ENCODE data around the gene STT3B. TPM values are rescaled to one million over a fixed set of nuclear protein-coding genes. Genes with fewer than 3 reads are reported as not detected.

The STT3B gene
- total and polyA plus RNA-seq, 2 of the 13 experiments (the other 11 are each of a cell fraction or from before 2014, with no cell fraction given), result 85.0 to 205 TPM

- TF ChIP-seq ZNF646 (CRISPR knock-in tag; IDR thresholded peaks at IDR 0.05), result no peak
- no peak for TF ChIP-seq SALL1 (CRISPR knock-in tag; IDR thresholded peaks at IDR 0.05)
- TF ChIP-seq ATF1 (CRISPR knock-in tag; IDR thresholded peaks at IDR 0.05), result no peak
- no peak for TF ChIP-seq ATF5 (CRISPR knock-in tag; IDR thresholded peaks at IDR 0.05; ENCODE audit: low read depth)
- TF ChIP-seq PHF21A (CRISPR knock-in tag; IDR thresholded peaks at IDR 0.05), result no peak
- no peak for TF ChIP-seq ZNF670 (CRISPR knock-in tag; IDR thresholded peaks at IDR 0.05; ENCODE audit: borderline replicate concordance)
- 0 out of 2 replicates have a peak, but pooled peaks have one; percentile 2 for TF ChIP-seq SNAPC2 (CRISPR knock-in tag; IDR thresholded peaks at IDR 0.05)
- TF ChIP-seq, protein P1, sequence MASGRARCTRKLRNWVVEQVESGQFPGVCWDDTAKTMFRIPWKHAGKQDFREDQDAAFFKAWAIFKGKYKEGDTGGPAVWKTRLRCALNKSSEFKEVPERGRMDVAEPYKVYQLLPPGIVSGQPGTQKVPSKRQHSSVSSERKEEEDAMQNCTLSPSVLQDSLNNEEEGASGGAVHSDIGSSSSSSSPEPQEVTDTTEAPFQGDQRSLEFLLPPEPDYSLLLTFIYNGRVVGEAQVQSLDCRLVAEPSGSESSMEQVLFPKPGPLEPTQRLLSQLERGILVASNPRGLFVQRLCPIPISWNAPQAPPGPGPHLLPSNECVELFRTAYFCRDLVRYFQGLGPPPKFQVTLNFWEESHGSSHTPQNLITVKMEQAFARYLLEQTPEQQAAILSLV (CRISPR knock-in tag; IDR thresholded peaks at IDR 0.05; ENCODE audit: borderline replicate concordance), result no peak
- TF ChIP-seq ATM (IDR thresholded peaks at IDR 0.05; ENCODE audit: borderline replicate concordance), result no peak
- no peak for TF ChIP-seq SRY (CRISPR knock-in tag; IDR thresholded peaks at IDR 0.05)
- TF ChIP-seq, protein P2, sequence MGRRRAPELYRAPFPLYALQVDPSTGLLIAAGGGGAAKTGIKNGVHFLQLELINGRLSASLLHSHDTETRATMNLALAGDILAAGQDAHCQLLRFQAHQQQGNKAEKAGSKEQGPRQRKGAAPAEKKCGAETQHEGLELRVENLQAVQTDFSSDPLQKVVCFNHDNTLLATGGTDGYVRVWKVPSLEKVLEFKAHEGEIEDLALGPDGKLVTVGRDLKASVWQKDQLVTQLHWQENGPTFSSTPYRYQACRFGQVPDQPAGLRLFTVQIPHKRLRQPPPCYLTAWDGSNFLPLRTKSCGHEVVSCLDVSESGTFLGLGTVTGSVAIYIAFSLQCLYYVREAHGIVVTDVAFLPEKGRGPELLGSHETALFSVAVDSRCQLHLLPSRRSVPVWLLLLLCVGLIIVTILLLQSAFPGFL (CRISPR knock-in tag; IDR thresholded peaks at IDR 0.05), result no peak
- no peak for TF ChIP-seq AHR (CRISPR knock-in tag; IDR thresholded peaks at IDR 0.05)
- TF ChIP-seq PHF5A (CRISPR knock-in tag; IDR thresholded peaks at IDR 0.05; ENCODE audit: low read depth, unreplicated experiment), result no peak
- TF ChIP-seq, protein P3, sequence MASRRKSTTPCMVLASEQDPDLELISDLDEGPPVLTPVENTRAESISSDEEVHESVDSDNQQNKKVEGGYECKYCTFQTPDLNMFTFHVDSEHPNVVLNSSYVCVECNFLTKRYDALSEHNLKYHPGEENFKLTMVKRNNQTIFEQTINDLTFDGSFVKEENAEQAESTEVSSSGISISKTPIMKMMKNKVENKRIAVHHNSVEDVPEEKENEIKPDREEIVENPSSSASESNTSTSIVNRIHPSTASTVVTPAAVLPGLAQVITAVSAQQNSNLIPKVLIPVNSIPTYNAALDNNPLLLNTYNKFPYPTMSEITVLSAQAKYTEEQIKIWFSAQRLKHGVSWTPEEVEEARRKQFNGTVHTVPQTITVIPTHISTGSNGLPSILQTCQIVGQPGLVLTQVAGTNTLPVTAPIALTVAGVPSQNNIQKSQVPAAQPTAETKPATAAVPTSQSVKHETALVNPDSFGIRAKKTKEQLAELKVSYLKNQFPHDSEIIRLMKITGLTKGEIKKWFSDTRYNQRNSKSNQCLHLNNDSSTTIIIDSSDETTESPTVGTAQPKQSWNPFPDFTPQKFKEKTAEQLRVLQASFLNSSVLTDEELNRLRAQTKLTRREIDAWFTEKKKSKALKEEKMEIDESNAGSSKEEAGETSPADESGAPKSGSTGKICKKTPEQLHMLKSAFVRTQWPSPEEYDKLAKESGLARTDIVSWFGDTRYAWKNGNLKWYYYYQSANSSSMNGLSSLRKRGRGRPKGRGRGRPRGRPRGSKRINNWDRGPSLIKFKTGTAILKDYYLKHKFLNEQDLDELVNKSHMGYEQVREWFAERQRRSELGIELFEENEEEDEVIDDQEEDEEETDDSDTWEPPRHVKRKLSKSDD (CRISPR knock-in tag; IDR thresholded peaks at IDR 0.05; ENCODE audit: low read depth), result no peak
- TF ChIP-seq, protein P4, sequence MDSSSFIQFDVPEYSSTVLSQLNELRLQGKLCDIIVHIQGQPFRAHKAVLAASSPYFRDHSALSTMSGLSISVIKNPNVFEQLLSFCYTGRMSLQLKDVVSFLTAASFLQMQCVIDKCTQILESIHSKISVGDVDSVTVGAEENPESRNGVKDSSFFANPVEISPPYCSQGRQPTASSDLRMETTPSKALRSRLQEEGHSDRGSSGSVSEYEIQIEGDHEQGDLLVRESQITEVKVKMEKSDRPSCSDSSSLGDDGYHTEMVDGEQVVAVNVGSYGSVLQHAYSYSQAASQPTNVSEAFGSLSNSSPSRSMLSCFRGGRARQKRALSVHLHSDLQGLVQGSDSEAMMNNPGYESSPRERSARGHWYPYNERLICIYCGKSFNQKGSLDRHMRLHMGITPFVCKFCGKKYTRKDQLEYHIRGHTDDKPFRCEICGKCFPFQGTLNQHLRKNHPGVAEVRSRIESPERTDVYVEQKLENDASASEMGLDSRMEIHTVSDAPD (CRISPR knock-in tag; IDR thresholded peaks at IDR 0.05), result no peak
- TF ChIP-seq MYC (CRISPR knock-in tag; IDR thresholded peaks at IDR 0.05; ENCODE audit: borderline replicate concordance), result peak; percentile 60; the same call in 1 of the 2 replicates
These were observed at the start of gene STT3B (continued) for GRCh38 chr3:31532587-31533168.
